OCI-LY7 (cell line): Measurements from ENCODE around the gene PRDM7. TPM values are rescaled to one million over a fixed set of nuclear protein-coding genes. Genes with fewer than 3 reads are reported as not detected.

Experiments used
- BruUV-seq: library from RNA; stranded (reverse); fragments of 400-500 nt; replicated peaks from 2 replicates; lab custom pipeline; 2021; lab: Mats Ljungman, UMichigan
- CTCF ChIA-PET: fragments of 300-600 bp; sonication (Branson Sonifier 250); formaldehyde crosslinking; loops from one replicate; lab custom pipeline; 2022; ENCODE audit warnings: antibody characterized with exemption; ENCODE audit not compliant: unreplicated experiment; lab: Charles Lee
- POLR2A ChIA-PET: fragments of 300-600 bp; sonication (Branson Sonifier 250); formaldehyde crosslinking; loops from one replicate; lab custom pipeline; 2022; ENCODE audit warnings: antibody characterized with exemption; lab: Charles Lee
- DNase-seq: peaks from one replicate; pipeline ENCODE4 v3.0.0-alpha.2; 2015; ENCODE audit warnings: low spot score
- H2AFZ ChIP-seq: fragments of 200-600 bp; sonication (generic), shearing (Covaris generic); 2 replicates; pipeline ENCODE4 v1.6.1; 2014; ENCODE audit warnings: mild to moderate bottlenecking, antibody characterized with exemption, low read length, moderate library complexity
- H3K27ac ChIP-seq: fragments of 200-600 bp; sonication (generic); 2 replicates; pipeline ENCODE4 v1.5.1; 2014; ENCODE audit warnings: mixed run types, low read depth, mild to moderate bottlenecking, moderate library complexity, low read length, inconsistent platforms; ENCODE audit not compliant: poor library complexity, severe bottlenecking
- H3K36me3 ChIP-seq: fragments of 200-600 bp; sonication (generic); 2 replicates; pipeline ENCODE4 v1.6.1; 2014; ENCODE audit warnings: mild to moderate bottlenecking, antibody characterized with exemption, low read length, moderate library complexity, mixed read lengths; ENCODE audit not compliant: insufficient read depth
- H3K4me1 ChIP-seq: fragments of 200-600 bp; sonication (generic); 2 replicates; pipeline ENCODE4 v1.5.1; 2014; ENCODE audit warnings: mild to moderate bottlenecking, low read length; ENCODE audit not compliant: insufficient read depth, poor library complexity, severe bottlenecking
- H3K4me2 ChIP-seq: fragments of 200-600 bp; sonication (generic); 2 replicates; pipeline ENCODE4 v1.6.1; 2014; ENCODE audit warnings: mild to moderate bottlenecking, low read length
- H3K4me3 ChIP-seq: fragments of 200-600 bp; sonication (generic); 2 replicates; pipeline ENCODE4 v1.5.1; 2014; ENCODE audit warnings: mild to moderate bottlenecking, low read depth, low read length; ENCODE audit not compliant: poor library complexity, severe bottlenecking
- H3K79me2 ChIP-seq: fragments of 200-600 bp; sonication (generic); 2 replicates; pipeline ENCODE4 v1.6.1; 2016; ENCODE audit warnings: low read depth, mild to moderate bottlenecking, low read length, moderate library complexity, mixed read lengths; ENCODE audit not compliant: insufficient read depth
- H3K9me2 ChIP-seq: fragments of 200-600 bp; sonication (generic); 2 replicates; pipeline ENCODE4 v1.6.1; 2016; ENCODE audit warnings: mild to moderate bottlenecking, low read length, mixed read lengths; ENCODE audit not compliant: insufficient read depth
- H3K9me3 ChIP-seq: fragments of 200-600 bp; sonication (generic); 2 replicates; pipeline ENCODE4 v1.6.1; 2014; ENCODE audit warnings: mild to moderate bottlenecking, mixed run types, low read length, mixed read lengths
- H4K20me1 ChIP-seq: fragments of 200-600 bp; sonication (generic); 2 replicates; pipeline ENCODE4 v1.6.1; 2014; ENCODE audit warnings: mild to moderate bottlenecking, antibody characterized with exemption, low read length, moderate library complexity, mixed read lengths; ENCODE audit not compliant: insufficient read depth
- CTCF ChIP-seq: fragments of 200-600 bp; sonication (generic); conservative IDR thresholded peaks from 2 replicates; pipeline ENCODE4 v1.5.1; 2014; ENCODE audit warnings: mild to moderate bottlenecking, antibody characterized with exemption, low read length, moderate library complexity, mixed read lengths
- EZH2phosphoT487 ChIP-seq: fragments of 200-600 bp; sonication (generic); IDR thresholded peaks from 2 replicates; pipeline ENCODE4 v1.6.1; 2018; ENCODE audit warnings: low read depth, borderline replicate concordance, mild to moderate bottlenecking, mixed run types, antibody characterized with exemption, low read length, moderate library complexity, mixed read lengths
- intact Hi-C: fragments of 100-400 bp; cut with micrococcal nuclease; formaldehyde crosslinking; loops from one replicate; pipeline ENCODE4 v1.10.0; 2022; ENCODE audit not compliant: unreplicated experiment
- total RNA-seq, 2 experiments: library from RNA; depleted of rRNA in 1 of 2; stranded (reverse); fragments of >200 nt in 1 of 2; shearing (Covaris generic) in 1 of 2; gene quantifications; 2 replicates each; pipeline ENCODE4 v1.2.3, GENCODE V29; 2014 to 2022

Gene PRDM7
- total RNA-seq, 2 experiments from 2014 or later: not detected

- Histone ChIP-seq H3K4me1 (peaks cover 12% of the 10 kb centered on the region), H3K9me3 (no peaks in the 10 kb centered on the region), H3K9me2 (no peaks in the 10 kb centered on the region), H3K27ac (no peak overlapping the region), H2AFZ (no peak overlapping the region), H3K79me2 (no peaks in the 10 kb centered on the region), H3K36me3 (no peaks in the 10 kb centered on the region), H3K4me2 (no peak overlapping the region), H3K4me3 (no peak overlapping the region), H4K20me1 (no peaks in the 10 kb centered on the region)
- no TSS peak for BruUV-seq
- ChIA-PET POLR2A (no interaction called here), CTCF (no interaction called here)
- no peak for DNase-seq
- intact Hi-C loops: loop anchor here (5.0 kb wide), 1 partner anchor 156 kb away; the partner anchor contains the start of gene TUBB3
- TF ChIP-seq CTCF: no peak
- no peak for TF ChIP-seq EZH2phosphoT487
These were observed 1.4 kb upstream of the PRDM7 start for GRCh38 chr16:90078579-90078895.

GRCh38 chr16:90077757-90078578 lies 837 bp upstream of the PRDM7 start:
- Histone ChIP-seq H3K4me3 (peak overlapping the region; percentile 63), H3K27ac (no peak overlapping the region), H3K9me2 (no peaks in the 10 kb centered on the region), H3K9me3 (no peaks in the 10 kb centered on the region), H3K4me1 (peaks cover 12% of the 10 kb centered on the region), H3K4me2 (peak overlapping the region; percentile 86), H4K20me1 (no peaks in the 10 kb centered on the region), H3K79me2 (no peaks in the 10 kb centered on the region), H2AFZ (peak overlapping the region; percentile 86), H3K36me3 (no peaks in the 10 kb centered on the region)
- TF ChIP-seq EZH2phosphoT487 (no peak), CTCF (peak; percentile 61)
- DNase-seq: peak; percentile 68
- ChIA-PET POLR2A (no interaction called here), CTCF (no interaction called here)
- BruUV-seq: no TSS peak
- intact Hi-C loops: loop anchor here (5.0 kb wide), 1 partner anchor 156 kb away; the partner anchor contains the start of gene TUBB3

GRCh38 chr16:90072442-90073105 lies 4.6 kb downstream of the PRDM7 start:
- Histone ChIP-seq H2AFZ (no peak overlapping the region), H3K4me1 (peaks cover 14% of the 10 kb centered on the region), H3K9me3 (no peaks in the 10 kb centered on the region; the same call in 1 of the 2 replicates), H3K4me2 (no peak overlapping the region), H3K4me3 (no peak overlapping the region), H3K9me2 (no peaks in the 10 kb centered on the region), H3K79me2 (no peaks in the 10 kb centered on the region), H4K20me1 (no peaks in the 10 kb centered on the region), H3K27ac (no peak overlapping the region), H3K36me3 (no peaks in the 10 kb centered on the region)
- ChIA-PET POLR2A (no interaction called here), CTCF (no interaction called here)
- no peak for TF ChIP-seq CTCF
- no peak for TF ChIP-seq EZH2phosphoT487
- no TSS peak for BruUV-seq
- intact Hi-C loops: no loop called here
- no peak for DNase-seq
